Stimulated activated CD8-positive, alpha-beta memory T cell treated with anti-CD3 and anti-CD28 coated beads, Interleukin-4, amount 100 ng/mL, for 24 hours (primary cell): ENCODE measurements around the gene ITGB4.

ENCODE experiments used
- DNase-seq: peaks from one replicate; pipeline ENCODE4 v3.0.0-alpha.2; 2020; ENCODE audit warnings: low read depth

ITGB4 gene

DNA sequence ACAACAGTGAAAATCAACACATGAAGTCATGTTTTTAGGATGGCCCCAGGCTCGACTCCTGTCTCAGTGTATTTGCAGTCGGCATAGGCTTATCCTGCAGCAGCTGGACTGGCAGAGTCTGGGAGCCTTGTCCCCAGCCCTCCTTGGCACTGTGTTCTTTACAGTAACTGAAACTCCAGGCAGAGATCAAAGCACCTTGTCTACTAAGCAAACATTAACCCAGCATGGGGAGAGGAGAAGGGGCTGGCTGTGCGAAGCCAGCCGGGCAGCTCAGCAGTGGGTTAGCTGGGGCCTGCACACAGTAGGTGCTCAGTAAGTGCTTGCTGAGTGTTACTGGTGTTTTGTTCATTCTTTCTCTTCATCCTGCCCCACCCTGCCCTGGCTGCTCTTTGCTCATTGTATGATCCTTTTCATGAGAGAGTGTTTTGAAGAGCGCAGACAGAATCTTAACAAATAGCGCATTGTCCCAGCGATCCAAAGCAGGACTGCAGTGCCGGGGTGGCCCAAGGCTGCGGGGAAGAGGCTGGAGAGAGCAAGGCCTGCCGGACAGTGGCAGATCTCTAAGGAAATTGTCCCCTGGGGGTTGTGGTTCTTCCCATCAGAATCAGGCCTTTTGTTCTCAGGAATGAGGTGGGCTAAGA, 23.5 kb upstream of the ITGB4 start:
- no peak for DNase-seq

DNA sequence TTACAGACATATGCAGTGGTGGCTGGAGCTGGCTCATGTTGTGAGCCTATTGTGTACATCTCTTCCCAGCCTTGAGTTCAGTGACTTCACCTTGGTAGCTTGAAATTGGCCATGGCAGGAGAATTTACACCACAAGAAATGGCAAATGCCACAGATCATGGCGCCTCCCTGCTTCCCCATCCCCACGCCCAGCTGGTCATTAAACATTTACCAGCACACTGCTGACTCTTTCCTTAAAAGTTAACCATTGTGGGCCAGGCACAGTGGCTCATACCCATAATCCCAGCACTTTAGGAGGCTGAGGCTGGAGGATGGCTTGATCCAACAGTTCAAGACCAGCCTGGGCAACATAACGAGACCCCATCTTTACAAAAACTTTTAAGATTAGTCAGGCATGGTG, 22.6 kb upstream of the ITGB4 start:
- no peak for DNase-seq

DNA sequence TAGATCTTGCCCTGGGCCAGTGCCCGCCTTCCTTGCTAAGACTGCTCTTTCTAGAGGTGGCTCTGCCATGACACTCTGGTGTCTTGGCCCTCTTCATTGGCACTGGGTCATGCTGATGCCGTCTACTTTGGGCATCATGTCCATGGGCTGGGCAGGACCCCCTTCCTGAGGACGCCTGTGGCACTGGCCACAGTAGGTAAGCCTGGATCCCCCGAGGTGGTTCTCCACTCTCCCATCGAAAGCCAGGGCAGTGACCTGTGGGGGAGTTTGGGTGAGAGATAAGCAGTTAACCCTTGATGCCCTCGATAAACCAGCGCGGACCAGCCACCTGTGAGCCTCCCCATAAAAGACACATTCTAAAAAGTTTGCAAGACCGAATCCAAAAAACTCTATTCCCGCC, 20.0 kb upstream of the ITGB4 start:
- no peak for DNase-seq

DNA sequence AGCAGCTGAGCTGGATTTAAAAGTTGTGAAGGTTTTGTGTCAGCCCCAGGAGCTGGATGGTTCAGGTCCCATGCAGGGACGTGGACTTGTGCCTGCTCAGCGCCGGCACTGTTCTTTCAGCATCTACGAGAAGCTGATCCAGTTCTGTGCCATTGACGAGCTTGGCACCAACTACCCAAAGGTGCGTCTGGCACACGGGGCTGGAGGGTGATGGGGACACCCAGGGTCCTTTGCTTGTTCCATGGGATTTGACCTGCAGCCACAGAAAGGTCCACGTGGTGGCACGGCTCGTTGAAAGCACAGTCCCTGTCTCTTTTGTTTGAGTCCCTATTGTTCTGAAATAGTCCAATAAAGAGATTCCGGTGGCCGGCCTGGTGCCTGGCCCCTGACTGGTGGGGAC, 18.1 kb upstream of the ITGB4 start:
- DNase-seq, result no peak

DNA sequence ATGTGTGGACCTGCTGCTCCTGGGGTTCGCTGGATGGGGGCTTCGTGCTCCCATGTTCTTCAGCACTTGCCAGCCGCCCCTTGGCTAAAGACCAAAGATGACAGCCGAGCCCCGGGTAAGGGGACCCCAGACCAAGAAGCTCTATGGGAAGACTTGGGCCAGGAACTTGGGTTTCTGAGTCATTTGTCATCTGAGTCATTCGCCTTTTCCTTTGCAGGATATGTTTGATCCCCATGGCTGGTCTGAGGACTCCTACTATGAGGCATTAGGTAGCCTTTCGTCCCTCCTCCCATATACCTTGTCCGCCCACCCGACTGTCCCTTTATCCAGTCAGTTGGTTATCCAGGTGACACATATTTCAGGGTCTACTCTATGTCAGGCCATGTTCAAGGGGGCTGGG, 17.7 kb upstream of the ITGB4 start:
- DNase-seq, result no peak

DNA sequence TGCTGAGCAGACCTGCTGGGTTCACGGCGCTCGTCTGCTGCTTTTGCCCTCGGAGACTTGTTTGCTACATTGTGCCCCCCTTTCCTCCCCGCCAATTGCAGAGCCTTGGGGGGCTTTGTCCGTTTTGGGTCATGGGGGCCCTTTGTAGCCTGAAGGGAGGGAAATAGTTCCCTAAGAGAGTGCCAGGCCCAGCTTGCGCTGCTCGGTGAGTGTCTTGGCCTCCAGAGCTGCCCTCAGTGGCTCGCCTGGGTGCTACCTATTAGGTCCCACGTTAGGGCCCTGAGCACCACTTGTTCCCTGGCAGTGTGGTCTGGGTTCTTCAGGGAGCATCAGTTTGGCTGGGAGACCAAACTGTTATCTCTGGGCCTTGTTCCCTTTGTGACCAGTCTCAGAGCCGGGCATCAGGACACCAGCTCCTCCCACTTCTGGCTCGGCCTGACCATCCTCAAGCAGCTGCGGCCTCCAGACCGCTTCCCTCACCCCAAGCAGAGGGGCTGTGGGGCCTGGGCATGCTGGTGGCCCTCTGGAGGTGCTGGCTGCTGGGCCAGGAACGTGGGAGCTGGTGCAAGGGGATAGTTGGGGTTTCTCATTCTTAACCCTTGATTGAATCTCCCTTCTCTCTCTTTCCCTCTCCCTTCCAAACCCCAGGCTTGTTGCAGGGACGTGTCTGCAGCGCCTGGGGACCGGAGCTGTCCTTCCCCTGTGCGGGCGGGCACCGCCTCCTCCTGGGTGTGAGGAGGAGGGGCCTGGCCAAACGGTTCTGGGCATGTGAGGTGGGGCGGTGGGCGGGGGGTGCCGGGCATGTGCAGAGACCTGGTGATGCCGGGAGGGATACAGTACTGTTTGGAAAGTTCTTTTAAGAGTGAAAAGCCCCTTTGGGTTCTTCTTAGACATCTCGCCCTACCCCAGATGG, 16.0 kb upstream of the ITGB4 start:
- DNase-seq, result no peak

DNA sequence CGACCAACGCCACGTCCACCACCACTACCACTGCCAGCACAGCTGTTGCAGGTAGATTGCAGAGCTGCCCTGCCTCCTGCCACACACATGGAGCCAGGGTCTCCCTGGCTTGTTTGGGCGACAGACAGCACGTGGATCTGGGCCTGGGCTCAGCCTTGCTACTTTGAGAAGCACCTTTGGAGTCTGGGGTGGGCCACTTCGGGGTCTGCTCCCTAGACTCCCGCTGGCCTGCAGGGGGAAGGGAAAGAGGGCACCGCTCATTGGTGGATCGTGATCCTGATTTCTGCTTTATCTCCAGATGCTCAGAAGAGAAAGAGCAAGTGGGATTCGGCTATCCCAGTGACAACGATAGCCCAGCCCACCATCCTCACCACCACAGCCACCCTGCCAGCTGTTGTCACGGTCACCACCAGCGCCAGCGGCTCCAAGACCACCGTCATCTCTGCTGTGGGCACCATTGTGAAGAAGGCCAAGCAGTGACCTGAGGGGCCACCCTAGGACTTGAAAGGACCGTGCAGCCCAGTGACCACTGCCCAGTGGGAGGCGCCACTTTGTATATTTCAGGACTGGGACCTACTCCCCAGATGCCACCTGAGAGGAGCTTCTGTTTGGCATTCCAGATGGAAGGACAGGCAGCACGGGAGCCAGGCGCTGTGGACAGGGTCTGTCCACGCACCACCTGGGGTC, 15.1 kb upstream of the ITGB4 start:
- DNase-seq, result no peak

DNA sequence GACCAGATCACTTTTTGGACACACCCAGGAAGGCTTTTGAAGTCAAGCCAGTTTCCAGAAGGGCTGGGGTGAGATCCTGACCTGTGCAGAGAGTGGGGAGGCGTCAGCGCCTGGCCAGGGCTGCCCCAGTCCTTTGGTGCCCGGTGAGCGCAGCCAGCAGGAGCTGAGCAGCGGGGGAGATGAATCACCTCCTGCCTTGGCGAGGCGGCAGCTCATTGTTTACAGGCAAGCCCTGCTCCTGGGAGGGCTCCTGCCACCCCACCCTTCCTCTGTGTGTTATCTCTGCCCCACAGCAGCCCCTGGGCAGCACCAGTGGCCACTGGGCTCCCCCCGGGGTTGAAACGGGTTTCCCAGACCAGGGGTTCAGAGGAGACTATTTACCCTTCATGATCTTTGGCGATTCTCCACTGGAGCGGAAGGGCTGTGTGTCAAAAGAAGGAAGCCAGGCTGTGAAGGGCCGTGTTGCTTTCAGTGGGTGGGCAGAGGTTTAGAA, 14.1 kb upstream of the ITGB4 start:
- DNase-seq, result no peak

DNA sequence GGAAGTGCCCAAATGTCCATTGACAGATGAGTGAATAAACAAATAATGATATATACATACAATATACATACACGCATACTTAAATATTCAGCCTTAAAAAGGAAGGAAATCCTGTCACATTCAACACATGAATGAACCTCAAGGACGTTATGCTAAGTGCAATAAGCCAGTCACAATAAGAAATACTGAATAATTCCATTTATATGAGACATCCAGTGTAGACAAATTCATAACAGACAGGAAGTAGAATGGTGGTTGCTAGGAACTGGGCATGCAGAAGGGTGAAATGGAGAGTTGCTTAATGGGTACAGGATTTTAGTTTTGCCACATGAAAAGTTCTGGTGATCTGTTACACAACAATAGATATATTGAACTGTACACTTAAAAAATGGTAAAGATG, 8.8 kb upstream of the ITGB4 start:
- no peak for DNase-seq

DNA sequence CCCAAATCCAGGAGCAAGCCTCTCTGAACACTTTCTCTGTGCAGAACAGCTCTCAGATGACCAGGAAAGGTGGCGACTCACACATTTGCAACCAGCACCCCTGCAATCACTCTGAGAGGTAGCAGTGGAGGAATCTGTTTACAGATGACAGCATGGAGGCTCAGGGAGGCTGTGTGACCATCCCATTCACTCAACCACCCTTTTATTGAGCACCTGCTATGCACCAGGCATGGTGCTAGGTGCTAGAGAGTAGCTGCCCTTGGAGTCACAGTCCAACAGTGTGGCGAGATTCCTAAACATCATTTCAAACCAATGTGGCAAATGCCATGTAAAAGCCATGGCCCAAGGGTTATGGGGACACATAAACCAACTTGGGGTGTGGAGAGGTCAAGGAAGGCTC, 1.5 kb upstream of the ITGB4 start:
- DNase-seq, result no peak

DNA sequence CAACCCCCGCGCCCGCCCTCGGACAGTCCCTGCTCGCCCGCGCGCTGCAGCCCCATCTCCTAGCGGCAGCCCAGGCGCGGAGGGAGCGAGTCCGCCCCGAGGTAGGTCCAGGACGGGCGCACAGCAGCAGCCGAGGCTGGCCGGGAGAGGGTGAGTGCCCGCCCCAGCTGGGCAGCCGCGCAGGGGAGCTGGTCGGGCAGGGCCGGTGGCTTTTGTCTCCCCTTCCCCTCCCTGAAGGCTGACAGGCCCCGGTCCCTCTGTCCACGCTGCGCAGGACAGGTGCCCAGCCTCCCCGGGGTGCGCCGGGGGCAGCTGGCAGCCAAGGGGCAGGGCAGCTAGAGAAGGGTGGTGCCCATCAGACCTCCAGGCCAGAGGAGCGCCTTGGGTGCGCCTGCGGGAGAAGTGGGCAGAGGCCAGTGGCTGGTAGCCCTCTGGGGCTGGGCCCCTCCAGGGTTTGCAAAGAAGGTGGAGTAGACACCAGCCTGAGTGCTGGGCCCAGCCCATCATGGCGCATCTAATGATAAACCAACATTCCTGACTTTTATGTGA, 278 bp downstream of the ITGB4 start:
- no peak for DNase-seq

DNA sequence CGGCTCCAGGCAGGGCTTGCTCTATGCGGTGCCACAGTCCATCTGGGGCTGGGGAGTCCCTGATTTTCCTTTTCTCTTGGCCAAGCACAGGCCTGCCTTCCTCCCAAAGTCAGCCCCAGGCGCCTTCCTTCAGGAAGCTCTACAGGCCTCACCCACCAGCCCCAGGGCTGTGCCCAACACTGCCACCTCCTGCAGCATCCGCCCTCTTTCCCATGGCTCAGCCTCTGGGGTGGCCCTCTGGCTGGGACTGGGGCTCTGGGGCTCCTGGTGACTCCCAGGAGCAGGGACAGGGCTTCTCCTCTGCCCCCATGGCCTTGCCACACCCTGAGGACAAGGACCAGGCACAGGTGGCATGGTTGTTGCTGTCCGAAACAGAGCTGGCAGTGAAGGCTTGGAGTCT, 817 bp downstream of the ITGB4 start:
- DNase-seq, result no peak

DNA sequence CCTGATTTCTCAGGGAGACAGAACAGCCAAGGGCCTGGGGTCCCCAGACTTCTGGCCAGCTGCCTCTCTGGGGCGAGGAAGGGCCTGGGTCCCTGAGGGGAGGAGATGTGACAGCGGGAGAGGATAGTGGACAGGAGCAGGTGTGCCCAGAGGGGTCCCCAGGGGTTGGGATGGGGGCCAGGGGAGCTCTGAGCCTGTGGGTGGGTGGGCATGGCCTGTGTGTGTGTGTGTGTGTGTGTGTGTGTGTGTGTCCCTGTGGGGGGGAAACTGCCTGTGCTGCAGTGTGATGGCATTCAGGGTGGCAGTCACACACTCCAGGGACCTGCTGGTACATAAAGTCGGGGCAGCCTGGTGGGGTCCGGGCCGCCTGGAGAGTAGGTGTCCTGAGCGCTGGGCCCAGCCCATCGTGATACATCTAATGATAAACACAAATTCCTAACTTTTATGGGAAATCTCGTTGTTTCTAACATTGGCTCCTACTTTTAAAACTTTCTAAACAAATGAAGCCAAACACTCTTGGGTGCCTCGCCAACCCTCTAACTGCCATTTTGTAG, 1.4 kb downstream of the ITGB4 start:
- DNase-seq, result no peak

DNA sequence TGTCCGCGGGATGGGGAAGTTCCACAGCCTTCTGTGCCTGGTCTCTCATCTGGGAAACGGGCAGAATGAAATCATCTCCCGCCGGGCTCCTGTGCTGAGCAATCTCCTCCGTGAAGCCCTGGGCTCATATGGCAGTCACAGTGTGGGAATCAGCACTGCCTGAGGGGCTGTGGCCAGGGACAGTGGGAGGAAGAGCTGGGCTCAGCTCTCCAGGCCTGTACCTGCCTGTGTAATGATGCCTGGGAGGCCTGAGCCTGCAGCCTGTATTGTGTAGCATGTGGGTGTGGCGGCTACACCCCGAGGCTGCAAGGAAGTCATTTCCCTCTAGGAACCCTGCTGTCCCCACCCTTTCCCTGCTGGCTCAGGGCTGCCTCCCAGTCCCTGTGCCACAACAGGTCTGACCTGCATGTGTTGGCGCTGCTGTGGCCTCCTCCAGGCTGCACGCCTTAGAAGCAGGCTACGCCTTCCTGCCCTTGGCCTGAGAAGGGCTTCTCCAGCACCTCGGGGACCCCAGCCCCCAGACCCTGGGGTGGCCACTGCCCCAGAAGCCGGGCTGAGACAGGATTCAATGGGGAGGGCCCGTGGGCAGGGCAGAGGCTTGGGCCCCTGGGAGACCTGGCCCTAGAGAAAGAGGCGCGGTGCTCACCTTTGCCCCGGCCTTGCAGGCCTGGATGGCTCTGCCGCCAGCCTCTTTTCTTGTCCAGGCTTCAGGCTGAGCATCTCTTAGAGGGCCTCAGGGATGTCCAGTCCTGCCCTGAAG, 2.1 kb downstream of the ITGB4 start:
- no peak for DNase-seq

DNA sequence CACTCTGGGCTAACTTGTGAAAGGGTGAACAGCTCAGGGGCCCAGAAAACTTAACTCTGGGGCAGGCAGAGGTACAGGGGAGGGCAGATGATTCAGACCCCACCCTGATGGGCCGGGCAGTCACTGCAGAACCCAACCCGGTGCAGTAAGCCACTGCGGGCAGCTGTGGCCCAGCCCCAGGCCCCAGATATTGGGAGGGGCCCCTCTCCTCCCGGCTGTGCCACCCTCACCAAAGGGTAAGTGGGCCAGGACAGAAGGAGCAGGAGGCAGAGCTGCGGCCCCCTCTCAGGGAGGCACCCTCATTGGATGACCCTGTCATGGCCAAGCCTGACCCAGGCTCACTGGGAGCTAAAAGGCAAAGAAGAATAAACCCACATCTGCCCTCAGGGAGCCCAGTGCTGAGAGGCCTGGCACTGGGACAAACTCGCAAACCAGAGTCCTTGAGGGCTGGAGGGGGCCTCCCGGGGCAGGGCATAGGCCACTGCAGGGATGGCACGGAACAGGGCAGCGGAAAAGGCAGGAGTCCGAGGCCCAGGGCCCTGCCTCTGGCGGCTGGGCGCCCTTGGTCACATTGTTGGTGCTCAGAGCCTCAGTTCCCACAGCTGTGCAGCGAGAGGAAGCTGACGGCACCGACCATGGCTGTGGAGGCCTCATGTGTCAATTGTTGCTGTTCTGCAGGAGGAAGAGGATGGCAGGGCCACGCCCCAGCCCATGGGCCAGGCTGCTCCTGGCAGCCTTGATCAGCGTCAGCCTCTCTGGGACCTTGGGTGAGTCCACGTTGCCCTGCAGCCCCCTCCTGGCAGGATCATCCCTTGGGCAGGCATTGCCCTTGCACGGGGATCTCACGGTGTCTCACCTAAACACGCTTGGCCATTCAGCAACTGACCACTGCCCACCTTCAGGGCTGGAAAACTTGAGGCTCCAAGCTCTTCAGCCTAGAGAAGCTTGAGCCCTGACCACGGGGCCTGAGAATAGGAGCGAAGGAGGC, 3.1 kb downstream of the ITGB4 start:
- DNase-seq, result no peak

DNA sequence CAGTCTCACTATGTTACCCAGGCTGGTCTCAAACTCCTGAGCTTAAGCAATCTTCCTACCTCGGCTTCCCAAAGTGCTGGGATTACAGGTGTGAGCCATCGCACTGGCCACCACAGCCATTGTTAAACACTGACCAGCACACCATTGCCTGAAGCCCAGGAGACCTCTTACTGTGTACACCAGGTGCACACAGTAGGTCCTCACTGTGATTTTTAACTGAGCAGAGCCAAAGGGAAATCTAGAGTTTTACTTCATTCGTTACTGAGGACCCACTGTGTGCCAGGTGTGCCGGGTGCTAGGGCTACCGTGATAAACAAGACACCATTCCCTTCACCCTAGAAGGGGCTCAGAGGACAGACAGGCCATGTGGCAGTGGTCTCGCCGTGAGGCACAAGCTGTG, 4.2 kb downstream of the ITGB4 start:
- DNase-seq, result no peak

DNA sequence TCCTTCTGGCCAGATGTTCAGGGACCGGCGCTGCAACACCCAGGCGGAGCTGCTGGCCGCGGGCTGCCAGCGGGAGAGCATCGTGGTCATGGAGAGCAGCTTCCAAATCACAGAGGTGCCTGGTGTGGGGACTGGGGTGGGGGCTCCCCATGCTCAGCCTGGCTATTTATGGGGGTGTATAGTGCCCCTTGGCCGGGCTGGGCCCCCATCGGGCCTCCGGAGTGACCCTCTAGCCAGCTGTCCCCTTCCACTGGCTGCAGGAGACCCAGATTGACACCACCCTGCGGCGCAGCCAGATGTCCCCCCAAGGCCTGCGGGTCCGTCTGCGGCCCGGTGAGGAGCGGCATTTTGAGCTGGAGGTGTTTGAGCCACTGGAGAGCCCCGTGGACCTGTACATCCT, 6.1 kb downstream of the ITGB4 start:
- DNase-seq, result no peak

DNA sequence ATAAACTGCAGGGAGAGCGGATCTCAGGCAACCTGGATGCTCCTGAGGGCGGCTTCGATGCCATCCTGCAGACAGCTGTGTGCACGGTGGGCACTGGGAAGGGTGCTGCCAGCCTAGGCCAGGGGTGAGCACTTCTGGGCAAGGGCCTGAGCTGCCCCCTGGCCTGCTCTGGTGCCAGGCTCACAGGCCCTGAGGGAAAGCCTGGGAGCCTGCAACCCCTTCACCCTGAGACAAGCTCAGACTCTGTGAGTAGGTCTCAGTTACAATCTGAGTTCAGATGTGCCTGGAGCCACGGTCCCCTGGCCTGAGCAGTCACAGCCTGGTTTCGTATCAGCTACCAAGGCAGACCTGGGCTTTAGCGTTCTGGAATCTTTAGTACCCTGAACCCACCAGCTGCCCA, 8.1 kb downstream of the ITGB4 start:
- DNase-seq, result no peak

DNA sequence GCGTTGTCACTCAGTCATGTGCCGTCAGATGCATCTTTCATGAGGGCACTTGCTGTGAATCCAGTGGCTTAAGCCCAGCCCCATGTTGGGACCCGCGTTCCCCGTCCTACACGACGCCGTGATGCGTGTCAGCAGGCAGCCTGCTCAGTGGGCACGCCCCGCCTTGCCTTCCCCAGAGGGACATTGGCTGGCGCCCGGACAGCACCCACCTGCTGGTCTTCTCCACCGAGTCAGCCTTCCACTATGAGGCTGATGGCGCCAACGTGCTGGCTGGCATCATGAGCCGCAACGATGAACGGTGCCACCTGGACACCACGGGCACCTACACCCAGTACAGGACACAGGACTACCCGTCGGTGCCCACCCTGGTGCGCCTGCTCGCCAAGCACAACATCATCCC, 8.8 kb downstream of the ITGB4 start:
- no peak for DNase-seq

DNA sequence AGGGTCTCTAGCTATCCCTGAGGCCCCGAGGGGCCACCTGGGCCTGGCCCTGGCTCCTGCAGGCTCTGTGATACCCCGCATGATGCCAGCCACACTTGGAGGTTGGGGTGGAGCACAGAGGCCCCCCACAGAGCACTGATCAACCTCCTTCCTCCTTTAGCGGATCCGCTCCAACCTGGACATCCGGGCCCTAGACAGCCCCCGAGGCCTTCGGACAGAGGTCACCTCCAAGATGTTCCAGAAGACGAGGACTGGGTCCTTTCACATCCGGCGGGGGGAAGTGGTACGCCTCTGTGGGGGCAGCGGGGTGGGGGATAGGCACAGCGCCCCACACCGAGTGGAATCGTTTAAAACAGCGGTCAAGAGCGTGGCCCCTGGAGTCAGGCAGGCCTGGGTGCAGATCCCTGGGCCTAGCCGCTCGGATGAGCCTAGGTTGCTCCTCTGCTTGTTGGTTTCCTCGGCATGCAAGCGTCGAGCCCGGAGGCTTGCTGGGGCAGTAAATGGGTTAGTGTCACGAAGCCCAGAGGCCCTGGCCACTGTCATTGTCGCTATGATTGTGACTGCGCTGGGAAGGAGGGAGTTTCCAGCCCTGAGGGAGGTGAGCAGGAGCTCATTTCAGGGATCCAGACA, 9.9 kb downstream of the ITGB4 start:
- no peak for DNase-seq
